Heart left ventricle (tissue), 16 donors: ENCODE measurements around the gene BIRC2. TPM values are rescaled to one million over a fixed set of nuclear protein-coding genes. Genes with fewer than 3 reads are reported as not detected.

Source experiments
- ATAC-seq, 4 donors: fragments of 200-7000 bp; cut with Tn5 transposase; one replicate each; pipeline ENCODE4 v1.9.1; 2020 to 2022; ENCODE audit warnings: moderate library complexity in 4 of 4, mild to moderate bottlenecking in 3 of 4, moderate number of reproducible peaks in 1 of 4
- DNase-seq, 5 donors: peaks; one replicate each; pipeline ENCODE4 v3.0.0-alpha.2; 2020
- H3K27ac ChIP-seq, 12 donors: fragments of 200-600 bp; sonication (generic) in 4 of 12; one replicate each; pipeline versions ENCODE4 v1.5.0 to v1.8.0; 2016 to 2022; ENCODE audit warnings: mild to moderate bottlenecking in 2 of 12
- H3K27me3 ChIP-seq, 9 donors: fragments of 200-600 bp; sonication (generic) in 2 of 9; one replicate each; pipeline versions ENCODE4 v1.5.1 to v1.8.0; 2016 to 2022; ENCODE audit warnings: mild to moderate bottlenecking in 3 of 9
- H3K36me3 ChIP-seq, 9 donors: fragments of 200-600 bp; sonication (generic) in 2 of 9; one replicate each; pipeline versions ENCODE4 v1.5.0 to v1.8.0; 2018 to 2022; ENCODE audit warnings: mild to moderate bottlenecking in 2 of 9
- H3K4me1 ChIP-seq, 12 donors: fragments of 200-600 bp; sonication (generic) in 4 of 12; one replicate each; pipeline versions ENCODE4 v1.5.0 to v1.8.0; 2016 to 2022; ENCODE audit warnings: mild to moderate bottlenecking in 3 of 12
- H3K4me3 ChIP-seq, 12 donors: fragments of 200-600 bp; sonication (generic) in 4 of 12; one replicate each; pipeline versions ENCODE4 v1.5.0 to v1.8.0; 2017 to 2022; ENCODE audit warnings: mild to moderate bottlenecking in 9 of 12, moderate library complexity in 4 of 12
- H3K9me3 ChIP-seq, 12 donors: fragments of 200-600 bp; sonication (generic) in 4 of 12; one replicate each; pipeline versions ENCODE4 v1.5.0 to v1.8.0; 2016 to 2022; ENCODE audit warnings: mild to moderate bottlenecking in 1 of 12
- CTCF ChIP-seq, 12 donors: fragments of 200-600 bp; sonication (generic) in 4 of 12; IDR thresholded peaks; one replicate each; pipeline versions ENCODE4 v1.5.0 to v1.8.0; 2018 to 2022; ENCODE audit warnings: antibody characterized with exemption in 12 of 12, mild to moderate bottlenecking in 5 of 12
- POLR2A ChIP-seq, 2 donors: fragments of 450-650 bp; IDR thresholded peaks; one replicate each; pipeline ENCODE4 v1.6.1; 2017; ENCODE audit warnings: antibody characterized with exemption in 2 of 2, mild to moderate bottlenecking in 2 of 2, moderate library complexity in 2 of 2
- WGBS, 4 donors: extraction: QIAGEN DNeasy Blood & Tissue Kit in 2 of 4; methylation state at CpG; one replicate each; pipeline versions ENCODE4 v1.1.5 to v1.1.7; 2013 to 2018; 5-methylcytosine and 5-hydroxymethylcytosine counted together
- intact Hi-C, 10 donors: fragments of 100-400 bp; cut with DNase I; formaldehyde crosslinking; loops; one replicate each; pipeline versions ENCODE4 v1.11.1 to v1.14.2; 2022
- polyA plus RNA-seq, 2 donors: library from polyadenylated mRNA; stranded (reverse); fragments of 200-250 nt; gene quantifications; one replicate each; pipeline ENCODE4 v1.2.3, GENCODE V29; 2013
- total RNA-seq, 9 donors: library from RNA; depleted of rRNA in 2 of 9; stranded (reverse); fragments of >200 nt in 2 of 9; fragmentation: NEBNext Ultra II Directional in 3 of 9; extraction: Animal tissue kit (Norgen Biotek cat#: 25700) in 3 of 9; gene quantifications; one replicate each; pipeline versions ENCODE4 v1.1.0 to v1.2.4, GENCODE V29; 2016 to 2023
- donor health status: ischemic (EF 13 %, LVEDD 7.1; RV severe dilation, severe dysfunction).
- donor health status: healthy with polysubstance abuse.
- donor health status: DM: no; HTN: yes; CAD: no.
- donor health status: DM: no; HTN: no; CAD: no.
- donor health status: ischemic (EF 25% LVEDD 6.9; RV normal size, moderate dysfunction).
- donor health status: ischemic (EF 25% LVEDD 5.7; RV mildly dilated, moderate dysfunction).
- donor health status: healthy.
- donor health status: DM: yes; HTN: yes; CAD: no.
- donor health status: ischemic (EF 35%, LVEDD 5.7; RV mildly dilated, moderate dysfunction).
- donor health status: nonischemic (EF 11% LVEDD 7.7; RV severe dilation, severe dysfunction).
- donor health status: DM: yes; HTN: yes; CAD: no.
- donor health status: PGD.
- donor health status: ischemic (EF 29% LVEDD 5.4; RV normal size, mild dysfunction).
- donor health status: nonischemic (EF 23%, LVEDD 6.1; RV moderate dilation, normal function).

Gene BIRC2
- total and polyA plus RNA-seq, 11 donors: 17.9 to 39.9 (median 32.7) TPM

- Histone ChIP-seq H3K4me3 (peak overlapping the region in 1 of 12 donors; percentile 72), H3K36me3 (peaks cover 0 to 14% (median 0%) of the 10 kb centered on the region in 9 donors), H3K4me1 (peaks cover 0 to 67% (median 4%) of the 10 kb centered on the region in 12 donors), H3K27me3 (no peaks in the 10 kb centered on the region), H3K9me3 (no peaks in the 10 kb centered on the region), H3K27ac (peak overlapping the region in 2 of 12 donors; percentile 64 to 90)
- TF ChIP-seq CTCF (IDR thresholded peaks at IDR 0.05) (no peak), POLR2A (IDR thresholded peaks at IDR 0.05) (no peak)
- WGBS, 4 donors: 79 to 91% (median 90%) methylated on average over 2 of the region's 2 CpGs
- no peak for ATAC-seq
- DNase-seq: no peak
- intact Hi-C loops: no loop called here
These were observed 27.5 kb upstream of the BIRC2 start for GRCh38 chr11:102319544-102319943.

- TF ChIP-seq POLR2A (IDR thresholded peaks at IDR 0.05): no peak
- no peak for TF ChIP-seq CTCF (IDR thresholded peaks at IDR 0.05)
- no peak for DNase-seq
- intact Hi-C loops: no loop called here
- H3K4me3 ChIP-seq: peak overlapping the region in 1 of 12 donors; percentile 72
- H3K27ac ChIP-seq: peak overlapping the region in 7 of 12 donors; percentile 18 to 90 (median 59)
- no peaks in the 10 kb centered on the region for H3K9me3 ChIP-seq
- ATAC-seq: no peak
- no peaks in the 10 kb centered on the region for H3K27me3 ChIP-seq
- peaks cover 0 to 64% (median 4%) of the 10 kb centered on the region in 12 donors for H3K4me1 ChIP-seq
- peaks cover 0 to 20% (median 0%) of the 10 kb centered on the region in 9 donors for H3K36me3 ChIP-seq
These were observed 26.8 kb upstream of the BIRC2 start for GRCh38 chr11:102320188-102320587.

GRCh38 chr11:102320679-102321078 lies 26.3 kb upstream of the BIRC2 start:
- H3K9me3 ChIP-seq: no peaks in the 10 kb centered on the region
- peak overlapping the region in 1 of 12 donors; percentile 72 for H3K4me3 ChIP-seq
- H3K36me3 ChIP-seq: peaks cover 0 to 24% (median 0%) of the 10 kb centered on the region in 9 donors
- TF ChIP-seq CTCF (IDR thresholded peaks at IDR 0.05) (no peak), POLR2A (IDR thresholded peaks at IDR 0.05) (no peak)
- intact Hi-C loops: no loop called here
- H3K4me1 ChIP-seq: peaks cover 0 to 64% (median 4%) of the 10 kb centered on the region in 12 donors
- peak; percentile 38 to 80 (median 72) for ATAC-seq
- H3K27me3 ChIP-seq: no peaks in the 10 kb centered on the region
- no peak for DNase-seq
- peak overlapping the region in 6 of 12 donors; percentile 18 to 90 (median 62) for H3K27ac ChIP-seq

- Histone ChIP-seq H3K27me3 (no peaks in the 10 kb centered on the region), H3K36me3 (peaks cover 0 to 43% (median 7%) of the 10 kb centered on the region in 9 donors), H3K27ac (no peak overlapping the region), H3K9me3 (no peaks in the 10 kb centered on the region), H3K4me3 (peak overlapping the region in 1 of 12 donors; percentile 72), H3K4me1 (peaks cover 0 to 55% (median 0%) of the 10 kb centered on the region in 12 donors)
- no peak for DNase-seq
- 55 to 64% (median 60%) methylated on average over 2 of the region's 2 CpGs for WGBS, 4 donors
- TF ChIP-seq CTCF (IDR thresholded peaks at IDR 0.05) (no peak), POLR2A (IDR thresholded peaks at IDR 0.05) (no peak)
- no peak for ATAC-seq
- intact Hi-C loops: no loop called here
These were observed 24.5 kb upstream of the BIRC2 start for GRCh38 chr11:102322560-102322959.
